Lower leg skin (tissue), 3 donors: ENCODE results near the gene OCA2.

Experiments used
- CTCF ChIP-seq, 3 donors: fragments of 450-650 bp; IDR thresholded peaks; one replicate each; pipeline ENCODE4 v1.5.1; 2016; ENCODE audit warnings: antibody characterized with exemption in 3 of 3, mild to moderate bottlenecking in 3 of 3, moderate library complexity in 2 of 3
- POLR2A ChIP-seq, 2 donors: fragments of 450-650 bp; IDR thresholded peaks; one replicate each; pipeline ENCODE4 v1.6.1; 2016 to 2017; ENCODE audit warnings: antibody characterized with exemption in 2 of 2, mild to moderate bottlenecking in 1 of 2, moderate library complexity in 1 of 2

- no peak for TF ChIP-seq CTCF (IDR thresholded peaks at IDR 0.05)
- no peak for TF ChIP-seq POLR2A (IDR thresholded peaks at IDR 0.05)
Observed at GRCh38 chr15:27844018-27844666, 255.0 kb downstream of the OCA2 start.
